HG03108 (cell line): ENCODE results near the gene TAC4.

Source experiments
- ATAC-seq: cut with Tn5 transposase; IDR thresholded peaks from one replicate; pipeline ENCODE4 v1.9.1; 2021; ENCODE audit warnings: moderate library complexity; ENCODE audit not compliant: unreplicated experiment

Gene TAC4

GRCh38 chr17:49873466-49873865 lies 25.6 kb upstream of the TAC4 start:
- no peak for ATAC-seq

- no peak for ATAC-seq
These were observed 25.0 kb upstream of the TAC4 start for GRCh38 chr17:49872754-49873377.

- ATAC-seq = no peak
These were observed 23.3 kb upstream of the TAC4 start for GRCh38 chr17:49871211-49871610.

- ATAC-seq = no peak
These were observed 22.4 kb upstream of the TAC4 start for GRCh38 chr17:49870298-49870697.

- no peak for ATAC-seq
These were observed 21.1 kb upstream of the TAC4 start for GRCh38 chr17:49869038-49869374.

GRCh38 chr17:49866882-49867413 lies 19.1 kb upstream of the TAC4 start:
- no peak for ATAC-seq

GRCh38 chr17:49866019-49866380 lies 18.1 kb upstream of the TAC4 start:
- no peak for ATAC-seq

GRCh38 chr17:49862781-49863331 lies 15.0 kb upstream of the TAC4 start:
- no peak for ATAC-seq

- ATAC-seq = no peak
These were observed 13.4 kb upstream of the TAC4 start for GRCh38 chr17:49861150-49861884.

- ATAC-seq = no peak
These were observed 12.4 kb upstream of the TAC4 start for GRCh38 chr17:49859991-49860953.

- no peak for ATAC-seq
These were observed 10.9 kb upstream of the TAC4 start for GRCh38 chr17:49858796-49859195.

- ATAC-seq = no peak
These were observed 6.3 kb upstream of the TAC4 start for GRCh38 chr17:49854126-49854525.

GRCh38 chr17:49853470-49854015 lies 5.7 kb upstream of the TAC4 start:
- ATAC-seq = no peak

- no peak for ATAC-seq
These were observed 3.8 kb upstream of the TAC4 start for GRCh38 chr17:49851387-49852291.

GRCh38 chr17:49850772-49851386 lies 3.0 kb upstream of the TAC4 start:
- ATAC-seq = no peak

- no peak for ATAC-seq
These were observed 2.3 kb upstream of the TAC4 start for GRCh38 chr17:49850218-49850610.

- no peak for ATAC-seq
These were observed 870 bp upstream of the TAC4 start for GRCh38 chr17:49848739-49849138.

GRCh38 chr17:49846938-49847712 lies 744 bp downstream of the TAC4 start:
- no peak for ATAC-seq

- ATAC-seq = no peak
These were observed 2.5 kb downstream of the TAC4 start for GRCh38 chr17:49845321-49845720.
